ENCODE results near the gene SLC6A16. TPM values are rescaled to one million over a fixed set of nuclear protein-coding genes. Genes with fewer than 3 reads are reported as not detected.

SLC6A16 gene
- total and polyA plus RNA-seq, 8 donors, result 0.44 to 5.4 (median 1.2) TPM; not detected in 3

- Histone ChIP-seq H3K4me1 (no peaks in the 10 kb centered on the region), H3K36me3 (peaks cover 35 to 100% (median 100%) of the 10 kb centered on the region in 4 donors), H3K9me3 (no peaks in the 10 kb centered on the region), H3K27ac (no peak overlapping the region), H3K4me3 (no peak overlapping the region), H3K27me3 (no peaks in the 10 kb centered on the region)
- WGBS, 5 donors, result 60 to 72% (median 65%) methylated on average over 3 of the region's 3 CpGs
- DNase-seq, result peak in 1 of 2 donors; percentile 70
- intact Hi-C loops (cut with DNase I; ENCODE audit: low total_unique reads), result no loop called here
- TF ChIP-seq EP300 (IDR thresholded peaks at IDR 0.05) (no peak), POLR2A (IDR thresholded peaks at IDR 0.05) (no peak), POLR2AphosphoS5 (IDR thresholded peaks at IDR 0.05) (no peak), CTCF (IDR thresholded peaks at IDR 0.05) (no peak)
These were observed 22.8 kb upstream of the SLC6A16 start for GRCh38 chr19:49347835-49348234.

GRCh38 chr19:49347191-49347590, 22.2 kb upstream of the SLC6A16 start:
- Histone ChIP-seq H3K36me3 (peaks cover 42 to 100% (median 100%) of the 10 kb centered on the region in 4 donors), H3K27ac (no peak overlapping the region), H3K27me3 (no peaks in the 10 kb centered on the region), H3K4me3 (no peak overlapping the region), H3K9me3 (no peaks in the 10 kb centered on the region), H3K4me1 (no peaks in the 10 kb centered on the region)
- 95 to 98% (median 96%) methylated on average over 13 to 15 of the region's 15 CpGs for WGBS, 5 donors
- TF ChIP-seq EP300 (IDR thresholded peaks at IDR 0.05) (no peak), POLR2A (IDR thresholded peaks at IDR 0.05) (no peak), CTCF (IDR thresholded peaks at IDR 0.05) (no peak), POLR2AphosphoS5 (IDR thresholded peaks at IDR 0.05) (no peak)
- intact Hi-C loops (cut with DNase I; ENCODE audit: low total_unique reads), result no loop called here
- no peak for DNase-seq

GRCh38 chr19:49344505-49345423, 19.8 kb upstream of the SLC6A16 start:
- Histone ChIP-seq H3K9me3 (no peaks in the 10 kb centered on the region), H3K27ac (no peak overlapping the region), H3K36me3 (peaks cover 47 to 91% (median 89%) of the 10 kb centered on the region in 4 donors), H3K4me1 (peaks cover 14 to 16% (median 15%) of the 10 kb centered on the region in 4 donors), H3K4me3 (no peak overlapping the region), H3K27me3 (no peaks in the 10 kb centered on the region)
- 76 to 88% (median 86%) methylated on average over 11 of the region's 11 CpGs for WGBS, 5 donors
- DNase-seq, result no peak
- intact Hi-C loops (cut with DNase I; ENCODE audit: low total_unique reads), result no loop called here
- TF ChIP-seq EP300 (IDR thresholded peaks at IDR 0.05) (no peak), CTCF (IDR thresholded peaks at IDR 0.05) (no peak), POLR2A (IDR thresholded peaks at IDR 0.05) (no peak), POLR2AphosphoS5 (IDR thresholded peaks at IDR 0.05) (no peak)

- no peak overlapping the region for H3K4me3 ChIP-seq
- peaks cover 44 to 77% (median 74%) of the 10 kb centered on the region in 4 donors for H3K36me3 ChIP-seq
- intact Hi-C loops (cut with DNase I; ENCODE audit: low total_unique reads), result no loop called here
- H3K9me3 ChIP-seq, result no peaks in the 10 kb centered on the region
- H3K27me3 ChIP-seq, result no peaks in the 10 kb centered on the region
- peaks cover 30 to 32% (median 31%) of the 10 kb centered on the region in 4 donors for H3K4me1 ChIP-seq
- no peak overlapping the region for H3K27ac ChIP-seq
- 83 to 96% (median 93%) methylated on average over 6 to 7 of the region's 7 CpGs for WGBS, 5 donors
- no peak for DNase-seq
- TF ChIP-seq EP300 (IDR thresholded peaks at IDR 0.05) (no peak), CTCF (IDR thresholded peaks at IDR 0.05) (no peak), POLR2A (IDR thresholded peaks at IDR 0.05) (no peak), POLR2AphosphoS5 (IDR thresholded peaks at IDR 0.05) (no peak)
These were observed 18.1 kb upstream of the SLC6A16 start for GRCh38 chr19:49343123-49343522.
